Measurements from ENCODE around the gene DCTPP1. TPM values are rescaled to one million over a fixed set of nuclear protein-coding genes. Genes with fewer than 3 reads are reported as not detected.

Gene DCTPP1
- total and polyA plus RNA-seq, 2 of the 13 experiments (the other 11 are each of a cell fraction or from before 2014, with no cell fraction given) = 54.8 to 74.4 TPM

GRCh38 chr16:30377050-30377811, 52.6 kb downstream of the DCTPP1 start (continued):
- TF ChIP-seq NAIF1 (CRISPR knock-in tag; IDR thresholded peaks at IDR 0.05; ENCODE audit: borderline replicate concordance) (peak; percentile 43; the same call in 1 of the 2 replicates), KDM5B (CRISPR knock-in tag; IDR thresholded peaks at IDR 0.05; ENCODE audit: borderline replicate concordance) (0 out of 2 replicates have a peak, but pooled peaks have one; percentile 1), ZFP82 (CRISPR knock-in tag; IDR thresholded peaks at IDR 0.05; ENCODE audit: borderline replicate concordance) (0 out of 2 replicates have a peak, but pooled peaks have one; percentile 17), ZNF441 (CRISPR knock-in tag; IDR thresholded peaks at IDR 0.05; ENCODE audit: borderline replicate concordance) (peak; percentile 86)

GRCh38 chr16:30376461-30376902, 53.3 kb downstream of the DCTPP1 start:
- WGBS (ENCODE audit: low lambda C conversion rate) = 91% methylated on average over 6 of the region's 8 CpGs
- POLR2A ChIA-PET = interaction anchor here (0.8 kb wide), 1 partner anchor 20 kb away, joined by 3 read pairs; no protein-coding TSS in a partner anchor
- Histone ChIP-seq H3K4me3 (replicated peaks in 1 of 3; ENCODE audit: insufficient read depth in 1 of 3, low read depth in 2 of 3, low read length in 3 of 3) (peak overlapping the region in 1 of 3 experiments; percentile 97; a peak in 1 of 6 replicates), H3K9ac (ENCODE audit: insufficient read depth, low read depth, low read length) (no peak overlapping the region), H3K27ac (ENCODE audit: extremely low read length, insufficient read depth, low read length) (no peak overlapping the region), H3K4me1 (ENCODE audit: insufficient read depth, low read length) (peaks cover 58% of the 10 kb centered on the region), H3K79me2 (ENCODE audit: insufficient read depth, low read length) (peaks cover 2% of the 10 kb centered on the region), H3K36me3 (replicated peaks in 1 of 2; ENCODE audit: control insufficient read depth in 1 of 2, insufficient read depth in 2 of 2, low read length in 2 of 2) (no peaks in the 10 kb centered on the region), H4K20me1 (ENCODE audit: insufficient read depth, low read length) (no peaks in the 10 kb centered on the region), H3K9me3 (ENCODE audit: low read length) (no peaks in the 10 kb centered on the region), H3K4me2 (ENCODE audit: low read depth, low read length) (peak overlapping the region; percentile 97), H3K27me3 (ENCODE audit: control insufficient read depth in 1 of 2, insufficient read depth in 2 of 2, low read length in 2 of 2) (no peaks in the 10 kb centered on the region), H2AFZ (ENCODE audit: low read length) (no peak overlapping the region)
- no peak for DNase-seq (ENCODE audit: low spot score)
- peak; percentile 4 for FAIRE-seq
- no TSS peak for BruUV-seq (replicated peaks)
- ATAC-seq = no peak
- CTCF ChIA-PET (ENCODE audit: low intra/inter-chr PET ratio, low total read pairs) = no interaction called here
- TF ChIP-seq KDM5B (CRISPR knock-in tag; IDR thresholded peaks at IDR 0.05; ENCODE audit: borderline replicate concordance) = 0 out of 2 replicates have a peak, but pooled peaks have one; percentile 2
- no peak for TF ChIP-seq CREM (IDR thresholded peaks at IDR 0.05)
- no peak for TF ChIP-seq CREM (CRISPR knock-in tag; IDR thresholded peaks at IDR 0.05)
- intact Hi-C loops (cut with micrococcal nuclease; ENCODE audit: unreplicated experiment) = no loop called here
- in situ Hi-C loops (cut with HindIII; ENCODE audit: extremely low pct_ligation_motif_present, low pct_unique_long_range_greater_than_20kb) = no loop called here

Data from HepG2 (cell line).